ENCODE measurements around the gene SPECC1L. TPM values are rescaled to one million over a fixed set of nuclear protein-coding genes. Genes with fewer than 3 reads are reported as not detected.

SPECC1L gene
- total and polyA plus RNA-seq, 7 donors: 17.4 to 52.6 (median 28.8) TPM

DNA sequence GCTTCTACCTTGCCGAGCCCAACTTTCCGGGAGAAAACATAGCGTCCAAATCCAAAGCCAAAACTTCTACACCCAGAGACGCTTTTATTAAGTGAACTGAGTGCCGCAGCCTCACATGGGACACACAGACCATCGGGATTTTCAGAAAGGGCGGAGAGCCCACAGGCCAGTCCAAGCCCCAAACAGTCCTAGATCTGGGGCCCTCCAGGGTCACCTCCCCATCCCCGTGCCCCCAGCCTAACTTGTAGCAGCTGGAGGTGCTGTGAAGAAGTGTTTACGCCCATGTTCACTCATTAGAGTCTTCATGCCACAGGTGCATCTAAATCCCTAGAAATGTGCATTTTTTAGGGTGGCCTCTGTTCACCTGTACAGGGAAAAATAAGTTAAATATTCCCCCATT, 142.6 kb downstream of the SPECC1L start:
- Histone ChIP-seq H3K27me3 (no peaks in the 10 kb centered on the region), H3K36me3 (peaks cover 0 to 56% (median 28%) of the 10 kb centered on the region in 4 donors), H3K4me3 (no peak overlapping the region), H3K4me1 (no peaks in the 10 kb centered on the region), H3K9me3 (no peaks in the 10 kb centered on the region), H3K27ac (no peak overlapping the region)
- intact Hi-C loops (cut with DNase I): no loop called here
- no peak for DNase-seq
- 96 to 98% methylated on average over 9 of the region's 9 CpGs for WGBS, 2 donors
- TF ChIP-seq POLR2AphosphoS5 (IDR thresholded peaks at IDR 0.05) (no peak), EP300 (IDR thresholded peaks at IDR 0.05) (no peak), POLR2A (IDR thresholded peaks at IDR 0.05) (no peak)
- TF ChIP-seq, protein P1, sequence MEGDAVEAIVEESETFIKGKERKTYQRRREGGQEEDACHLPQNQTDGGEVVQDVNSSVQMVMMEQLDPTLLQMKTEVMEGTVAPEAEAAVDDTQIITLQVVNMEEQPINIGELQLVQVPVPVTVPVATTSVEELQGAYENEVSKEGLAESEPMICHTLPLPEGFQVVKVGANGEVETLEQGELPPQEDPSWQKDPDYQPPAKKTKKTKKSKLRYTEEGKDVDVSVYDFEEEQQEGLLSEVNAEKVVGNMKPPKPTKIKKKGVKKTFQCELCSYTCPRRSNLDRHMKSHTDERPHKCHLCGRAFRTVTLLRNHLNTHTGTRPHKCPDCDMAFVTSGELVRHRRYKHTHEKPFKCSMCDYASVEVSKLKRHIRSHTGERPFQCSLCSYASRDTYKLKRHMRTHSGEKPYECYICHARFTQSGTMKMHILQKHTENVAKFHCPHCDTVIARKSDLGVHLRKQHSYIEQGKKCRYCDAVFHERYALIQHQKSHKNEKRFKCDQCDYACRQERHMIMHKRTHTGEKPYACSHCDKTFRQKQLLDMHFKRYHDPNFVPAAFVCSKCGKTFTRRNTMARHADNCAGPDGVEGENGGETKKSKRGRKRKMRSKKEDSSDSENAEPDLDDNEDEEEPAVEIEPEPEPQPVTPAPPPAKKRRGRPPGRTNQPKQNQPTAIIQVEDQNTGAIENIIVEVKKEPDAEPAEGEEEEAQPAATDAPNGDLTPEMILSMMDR (IDR thresholded peaks at IDR 0.05): no peak

DNA sequence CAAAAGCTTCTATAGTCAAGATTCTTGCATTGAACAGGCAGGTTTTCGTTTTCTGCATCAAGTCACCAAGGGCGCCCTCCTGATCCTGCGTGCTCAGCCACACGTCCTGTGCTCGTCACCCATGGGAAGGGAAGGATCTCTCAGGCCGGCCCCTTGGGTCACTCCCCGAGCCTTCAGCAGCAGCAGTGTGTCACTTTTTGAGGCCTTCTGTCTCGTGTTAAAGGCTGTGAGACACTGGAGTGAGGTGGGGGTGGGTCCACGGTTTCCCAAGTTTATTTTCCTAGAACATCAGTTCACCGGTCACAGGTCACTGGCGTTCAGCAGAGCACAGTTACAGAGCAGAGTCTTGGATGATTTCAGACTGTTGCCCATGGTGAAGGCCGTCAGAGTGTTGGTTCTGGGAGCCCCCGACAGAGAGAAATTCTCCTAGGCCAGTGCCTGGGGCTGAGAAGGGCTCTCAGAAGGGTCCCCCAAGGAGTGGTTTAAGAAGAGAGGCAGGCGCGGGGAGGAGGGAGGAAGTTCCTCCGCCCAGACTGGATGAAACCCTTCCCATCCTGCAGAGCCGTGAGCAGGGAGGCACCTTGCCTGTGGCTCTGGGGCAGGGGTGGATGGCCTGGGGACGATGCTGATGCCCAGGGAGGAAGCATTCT, 143.2 kb downstream of the SPECC1L start:
- Histone ChIP-seq H3K27ac (no peak overlapping the region), H3K9me3 (no peaks in the 10 kb centered on the region), H3K4me1 (no peaks in the 10 kb centered on the region), H3K27me3 (no peaks in the 10 kb centered on the region), H3K4me3 (no peak overlapping the region), H3K36me3 (peaks cover 0 to 57% (median 28%) of the 10 kb centered on the region in 4 donors)
- intact Hi-C loops (cut with DNase I): no loop called here
- TF ChIP-seq POLR2A (IDR thresholded peaks at IDR 0.05) (no peak), POLR2AphosphoS5 (IDR thresholded peaks at IDR 0.05) (no peak), EP300 (IDR thresholded peaks at IDR 0.05) (no peak)
- TF ChIP-seq, protein P1 (IDR thresholded peaks at IDR 0.05): no peak
- 90 to 91% methylated on average over 18 of the region's 18 CpGs for WGBS, 2 donors
- peak; percentile 51 for DNase-seq

DNA sequence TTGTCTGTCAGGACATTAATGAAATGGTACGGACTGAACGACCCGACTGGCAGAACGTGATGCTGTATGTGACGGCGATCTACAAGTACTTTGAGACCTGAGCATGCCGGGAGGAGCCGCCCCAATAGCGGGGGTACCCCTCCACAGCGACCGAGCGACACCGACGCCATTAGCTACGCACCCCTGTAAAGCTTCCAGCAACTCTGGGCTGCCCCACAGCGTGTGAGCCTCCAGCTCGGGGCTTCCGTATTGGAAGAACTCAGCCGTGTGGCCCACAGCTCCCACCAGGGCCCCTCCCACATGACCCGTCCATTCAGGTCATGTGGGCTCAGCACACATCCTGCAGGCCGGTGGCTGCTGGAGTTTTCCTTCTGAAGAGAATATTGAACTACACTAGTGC, 143.9 kb downstream of the SPECC1L start:
- H3K27ac ChIP-seq: no peak overlapping the region
- TF ChIP-seq, protein P1 (IDR thresholded peaks at IDR 0.05): no peak
- no peak for TF ChIP-seq POLR2AphosphoS5 (IDR thresholded peaks at IDR 0.05)
- no peak for TF ChIP-seq POLR2A (IDR thresholded peaks at IDR 0.05)
- no peak for TF ChIP-seq EP300 (IDR thresholded peaks at IDR 0.05)
- WGBS, 2 donors: 92 to 94% methylated on average over 21 of the region's 21 CpGs
- intact Hi-C loops (cut with DNase I): no loop called here
- peak; percentile 46 for DNase-seq
- no peak overlapping the region for H3K4me3 ChIP-seq
- H3K4me1 ChIP-seq: no peaks in the 10 kb centered on the region
- H3K9me3 ChIP-seq: no peaks in the 10 kb centered on the region
- H3K36me3 ChIP-seq: peaks cover 0 to 57% (median 28%) of the 10 kb centered on the region in 4 donors
- H3K27me3 ChIP-seq: no peaks in the 10 kb centered on the region

DNA sequence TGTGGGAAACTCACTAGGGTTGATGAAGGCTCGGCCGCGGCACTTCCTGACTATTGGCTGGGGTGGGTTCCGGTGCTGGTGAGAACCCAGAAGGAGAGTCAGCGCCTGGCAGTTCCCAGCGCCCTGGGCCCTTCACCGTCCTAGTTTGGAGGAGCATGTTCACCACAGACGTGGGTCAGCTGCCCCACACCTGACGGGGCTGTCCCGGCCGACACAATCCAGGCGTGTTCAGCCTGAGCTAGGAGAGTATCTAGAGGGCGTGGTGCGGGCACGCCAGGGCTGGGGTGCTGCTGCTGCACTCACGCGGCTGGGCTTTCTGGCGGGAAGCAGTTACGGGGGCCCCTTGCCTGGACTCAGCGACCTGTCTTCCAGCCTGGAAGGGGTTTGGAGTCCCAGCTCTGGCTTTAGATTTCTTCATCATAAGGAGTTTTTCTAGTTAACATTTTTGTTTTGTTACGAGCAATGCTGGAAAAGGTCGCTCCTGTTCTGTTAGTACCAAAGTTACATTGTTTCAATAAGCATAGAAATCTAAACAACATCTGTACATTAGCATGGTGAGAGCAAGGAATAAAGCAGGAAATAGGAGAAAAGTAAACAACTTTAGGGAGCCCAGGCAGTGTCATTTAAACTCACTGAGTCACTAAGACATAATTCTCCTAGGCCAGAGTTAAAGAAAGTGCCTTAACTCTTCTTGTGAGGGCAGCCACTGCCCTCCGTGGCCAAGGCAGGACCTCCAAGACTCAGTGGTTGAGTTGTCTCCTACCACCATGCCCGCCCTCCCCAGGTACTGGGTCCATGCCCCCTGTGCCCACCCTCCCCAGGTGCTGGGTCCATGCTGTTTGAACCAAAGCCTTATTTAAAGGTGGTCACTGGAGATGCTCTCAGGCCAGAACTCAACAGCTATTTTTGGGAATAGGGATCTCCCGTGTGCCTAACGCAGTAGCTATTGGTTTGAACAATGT, 144.6 kb downstream of the SPECC1L start:
- H3K4me1 ChIP-seq: no peaks in the 10 kb centered on the region
- intact Hi-C loops (cut with DNase I): no loop called here
- H3K4me3 ChIP-seq: no peak overlapping the region
- no peaks in the 10 kb centered on the region for H3K9me3 ChIP-seq
- WGBS, 2 donors: 79 to 89% methylated on average over 26 of the region's 26 CpGs
- TF ChIP-seq, protein P1 (IDR thresholded peaks at IDR 0.05): no peak
- TF ChIP-seq POLR2A (IDR thresholded peaks at IDR 0.05) (no peak), POLR2AphosphoS5 (IDR thresholded peaks at IDR 0.05) (no peak), EP300 (IDR thresholded peaks at IDR 0.05) (no peak)
- DNase-seq: peak; percentile 50
- H3K27me3 ChIP-seq: no peaks in the 10 kb centered on the region
- H3K27ac ChIP-seq: no peak overlapping the region
- H3K36me3 ChIP-seq: peaks cover 0 to 57% (median 28%) of the 10 kb centered on the region in 4 donors
